Activated CD8-positive, alpha-beta memory T cell treated with anti-CD3 and anti-CD28 coated beads, Interleukin-2, amount 10 ng/mL, durations not matched to agents 7 days and 5 days (primary cell): ENCODE data around the gene F5. TPM values are rescaled to one million over a fixed set of nuclear protein-coding genes. Genes with fewer than 3 reads are reported as not detected.

Experiments
- ATAC-seq: fragments of 150-1000 bp; cut with Tn5 transposase; one replicate; pipeline ENCODE4 v1.10.0; 2021; ENCODE audit warnings: moderate library complexity
- CTCF ChIA-PET: fragments of 350-600 bp; sonication (Branson Sonifier 250); formaldehyde crosslinking; loops from one replicate; lab custom pipeline; 2021; ENCODE audit warnings: antibody characterized with exemption; lab: Charles Lee
- DNase-seq: peaks from one replicate; pipeline ENCODE4 v3.0.0-alpha.2; 2020
- H3K27ac Mint-ChIP-seq: one replicate; pipeline ENCODE4 v1.8.0; 2021; ENCODE audit warnings: mild to moderate bottlenecking, mixed read lengths
- H3K27me3 Mint-ChIP-seq: one replicate; pipeline ENCODE4 v1.8.0; 2021; ENCODE audit warnings: mixed read lengths
- H3K36me3 Mint-ChIP-seq: one replicate; pipeline ENCODE4 v1.8.0; 2021; ENCODE audit warnings: mild to moderate bottlenecking, mixed read lengths
- H3K4me1 Mint-ChIP-seq: one replicate; pipeline ENCODE4 v1.8.0; 2021; ENCODE audit warnings: mixed read lengths
- H3K4me3 Mint-ChIP-seq: one replicate; pipeline ENCODE4 v1.8.0; 2021; ENCODE audit warnings: mild to moderate bottlenecking, moderate library complexity, mixed read lengths
- H3K9me3 Mint-ChIP-seq: one replicate; pipeline ENCODE4 v1.8.0; 2022; ENCODE audit warnings: low read depth, mixed read lengths
- total RNA-seq, 2 experiments: library from RNA; stranded (reverse); gene quantifications; one replicate each; pipeline ENCODE4 v1.2.3, GENCODE V29; 2021

Gene F5
- total RNA-seq, 2 experiments from 2014 or later, result 3.1 to 14.0 TPM

DNA sequence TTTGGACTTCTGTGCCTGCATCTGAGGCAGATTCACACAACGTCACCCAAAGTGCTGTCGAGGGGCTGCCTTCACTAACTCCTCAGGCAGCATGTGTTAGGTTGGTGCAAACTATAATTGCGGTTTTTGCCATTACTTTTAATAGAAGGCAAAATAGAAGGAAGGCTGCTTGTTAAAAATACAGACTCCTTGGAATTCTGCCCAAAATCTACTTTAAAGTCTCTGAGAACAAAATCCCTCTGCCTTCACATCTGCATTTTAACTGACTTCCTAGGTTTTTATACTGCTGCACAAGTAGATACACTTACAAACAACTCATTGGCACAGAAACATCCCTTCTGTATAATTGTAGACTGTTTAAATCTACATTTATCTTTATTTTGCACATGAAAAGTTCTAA, 59.3 kb downstream of the F5 start:
- no peaks in the 10 kb centered on the region for H3K9me3 Mint-ChIP-seq
- H3K36me3 Mint-ChIP-seq, result peaks cover under 1% of the 10 kb centered on the region
- H3K27me3 Mint-ChIP-seq, result no peaks in the 10 kb centered on the region
- no peak overlapping the region for H3K27ac Mint-ChIP-seq
- ATAC-seq, result no peak
- DNase-seq, result no peak
- CTCF ChIA-PET, result no interaction called here
- H3K4me1 Mint-ChIP-seq, result peaks cover 12% of the 10 kb centered on the region
- no peak overlapping the region for H3K4me3 Mint-ChIP-seq

DNA sequence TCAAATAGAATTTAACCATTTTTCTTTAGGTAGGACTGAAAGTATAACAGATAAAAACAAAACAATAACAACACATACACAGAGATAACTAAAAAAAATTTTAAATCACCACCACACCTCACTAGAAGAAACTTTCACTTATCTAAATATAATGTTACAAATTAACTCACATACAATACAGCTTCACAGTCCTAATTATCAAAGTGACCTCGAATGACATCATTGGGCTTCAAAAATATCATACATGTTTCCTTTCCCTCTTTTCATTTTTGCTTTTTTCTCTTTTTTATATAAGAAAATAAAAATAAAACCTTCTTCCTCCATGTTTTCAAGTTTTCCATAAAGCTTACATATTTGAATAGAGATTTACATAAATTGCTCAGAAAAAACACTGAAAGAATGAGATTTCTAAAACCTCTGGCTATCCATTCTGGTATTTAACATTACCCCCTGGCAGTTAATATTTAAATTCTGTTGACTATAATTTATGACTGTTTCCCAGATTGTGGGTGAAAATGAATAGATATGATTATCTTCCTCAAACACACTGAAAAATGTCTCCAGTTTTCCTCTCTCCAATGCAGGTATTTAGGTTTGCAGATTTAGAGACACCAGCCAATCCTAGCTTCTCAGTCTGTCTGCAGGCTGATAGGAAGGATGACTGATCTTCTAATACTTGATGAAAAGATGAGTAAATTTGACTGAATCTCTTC, 60.0 kb downstream of the F5 start:
- H3K4me1 Mint-ChIP-seq, result peaks cover 12% of the 10 kb centered on the region
- no peak overlapping the region for H3K4me3 Mint-ChIP-seq
- H3K9me3 Mint-ChIP-seq, result no peaks in the 10 kb centered on the region
- H3K27me3 Mint-ChIP-seq, result no peaks in the 10 kb centered on the region
- no peak for DNase-seq
- no peak overlapping the region for H3K27ac Mint-ChIP-seq
- CTCF ChIA-PET, result no interaction called here
- no peak for ATAC-seq
- peaks cover 3% of the 10 kb centered on the region for H3K36me3 Mint-ChIP-seq

DNA sequence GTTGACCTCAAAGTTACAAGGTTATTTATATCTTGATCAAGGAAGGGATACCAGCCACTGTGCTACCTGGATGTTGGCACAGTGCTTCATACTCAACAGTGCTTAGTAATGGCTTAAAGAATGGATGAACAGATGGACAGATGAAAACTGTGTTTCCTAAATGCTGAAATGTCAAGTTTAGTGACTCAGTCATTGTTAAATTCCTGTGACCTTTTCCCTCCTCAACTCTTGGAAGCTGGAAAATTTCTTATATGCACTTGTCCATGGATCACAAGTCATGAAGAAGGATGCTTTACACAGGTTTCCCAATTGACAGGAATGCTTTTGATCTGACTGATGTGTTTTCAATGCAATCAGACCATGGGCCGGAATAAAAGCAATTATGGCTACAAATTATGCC, 60.9 kb downstream of the F5 start:
- ATAC-seq (no peak), DNase-seq (no peak)
- Mint-ChIP-seq H3K4me1 (peaks cover 12% of the 10 kb centered on the region), H3K27me3 (no peaks in the 10 kb centered on the region), H3K27ac (no peak overlapping the region), H3K36me3 (peaks cover 3% of the 10 kb centered on the region), H3K9me3 (no peaks in the 10 kb centered on the region), H3K4me3 (no peak overlapping the region)
- CTCF ChIA-PET, result no interaction called here

DNA sequence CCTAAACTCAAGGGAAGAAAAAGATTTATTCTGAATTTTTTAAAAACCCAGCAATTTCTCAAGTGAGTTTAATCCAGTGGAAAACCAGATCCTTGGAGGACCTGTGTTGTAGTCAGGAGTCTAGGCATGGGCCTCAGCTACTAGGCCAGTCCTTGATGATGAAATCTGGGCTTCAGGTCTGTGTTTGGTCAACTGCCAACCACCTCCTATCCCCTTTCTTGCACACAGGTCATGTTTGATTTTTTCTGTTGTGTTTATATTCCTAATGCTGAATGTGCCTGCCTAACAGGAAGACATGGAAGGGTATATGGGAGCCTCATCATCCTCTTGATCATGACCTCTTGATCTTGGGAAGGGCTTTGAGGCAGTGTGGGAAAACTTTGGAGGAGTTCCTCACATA, 62.4 kb downstream of the F5 start:
- Mint-ChIP-seq H3K9me3 (no peaks in the 10 kb centered on the region), H3K4me3 (no peak overlapping the region), H3K27ac (no peak overlapping the region), H3K27me3 (no peaks in the 10 kb centered on the region), H3K4me1 (peaks cover 7% of the 10 kb centered on the region), H3K36me3 (peaks cover 3% of the 10 kb centered on the region)
- no peak for ATAC-seq
- CTCF ChIA-PET, result no interaction called here
- no peak for DNase-seq

DNA sequence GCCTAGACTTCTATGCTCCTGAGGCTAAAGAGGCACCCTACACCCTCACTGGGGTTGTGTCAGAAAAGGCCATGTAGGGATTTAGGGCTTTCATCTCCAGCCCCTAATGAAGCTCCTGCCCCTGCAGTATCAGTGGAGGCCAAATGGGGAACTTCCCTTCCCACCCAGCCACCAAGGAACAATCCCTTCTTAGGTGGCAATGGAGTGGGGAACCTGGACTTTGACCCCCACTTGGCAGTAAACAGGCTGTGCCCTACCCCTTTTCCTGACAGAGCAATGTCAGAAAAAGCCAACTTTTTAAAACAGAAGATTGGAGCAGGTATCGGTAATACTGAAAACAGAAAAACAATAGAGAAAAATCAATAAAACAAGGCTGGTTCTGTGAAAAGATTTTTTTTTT, 65.1 kb downstream of the F5 start:
- H3K4me3 Mint-ChIP-seq, result no peak overlapping the region

DNA sequence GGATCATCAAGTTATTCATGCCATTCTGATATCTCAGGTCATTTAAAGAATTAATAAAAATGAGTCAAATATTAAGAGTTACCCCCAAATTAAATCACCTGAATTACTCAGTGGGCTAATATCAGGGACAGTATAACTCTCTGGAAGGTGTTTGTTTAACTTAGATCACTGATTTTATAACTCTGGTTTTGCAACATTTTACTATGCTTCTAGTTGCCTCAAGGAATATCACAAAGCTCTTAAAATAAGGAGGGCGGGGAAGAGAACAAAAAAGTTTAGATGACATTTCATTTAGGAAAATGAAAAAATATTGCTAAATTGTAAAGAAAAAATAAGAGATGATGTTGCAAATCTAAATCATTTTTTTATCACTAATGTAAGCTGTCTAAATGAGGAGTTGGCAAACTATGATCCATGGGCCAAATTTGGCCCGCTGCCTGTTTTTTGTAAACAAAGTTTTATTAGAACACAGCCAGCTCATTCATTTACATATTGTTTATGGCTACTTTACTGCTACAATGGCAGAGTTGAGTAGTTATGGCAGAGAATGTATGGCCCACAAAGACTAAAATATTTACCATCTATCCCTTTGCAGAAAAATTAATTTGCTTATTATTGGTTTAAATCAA, 68.6 kb downstream of the F5 start:
- Mint-ChIP-seq H3K36me3 (peaks cover 4% of the 10 kb centered on the region), H3K27me3 (no peaks in the 10 kb centered on the region), H3K4me1 (no peaks in the 10 kb centered on the region), H3K9me3 (no peaks in the 10 kb centered on the region), H3K27ac (no peak overlapping the region), H3K4me3 (no peak overlapping the region)
- DNase-seq (no peak), ATAC-seq (no peak)
- CTCF ChIA-PET, result no interaction called here

More for the DNA sequence above, 65.1 kb downstream of the F5 start:
- Mint-ChIP-seq H3K4me1 (no peaks in the 10 kb centered on the region), H3K27me3 (no peaks in the 10 kb centered on the region), H3K9me3 (no peaks in the 10 kb centered on the region), H3K27ac (no peak overlapping the region), H3K36me3 (peaks cover 4% of the 10 kb centered on the region)
- no peak for ATAC-seq
- no peak for DNase-seq
- CTCF ChIA-PET, result no interaction called here

DNA sequence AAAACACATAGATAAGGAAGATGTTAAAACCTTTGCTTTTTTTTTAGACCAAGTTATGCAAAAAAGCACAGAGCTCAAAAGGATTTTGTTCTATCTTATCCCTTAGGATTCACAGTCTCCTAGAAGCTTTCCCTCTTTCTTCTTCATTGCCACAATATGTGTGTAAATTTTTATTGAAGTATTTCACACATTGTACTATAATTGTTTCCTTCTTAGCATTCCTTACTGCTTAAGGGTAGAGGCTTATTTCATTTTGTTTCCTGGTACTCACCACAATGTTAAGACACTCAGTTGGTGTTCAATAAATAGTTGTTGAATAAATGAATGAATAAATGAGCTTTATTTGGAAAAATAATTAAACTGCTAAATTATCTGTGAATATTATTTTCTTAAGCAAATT, 70.6 kb downstream of the F5 start:
- DNase-seq (no peak), ATAC-seq (no peak)
- CTCF ChIA-PET, result interaction anchor here (1.4 kb wide), 1 partner anchor 31 kb away, joined by 6 read pairs; no protein-coding TSS in a partner anchor
- H3K27me3 Mint-ChIP-seq, result no peaks in the 10 kb centered on the region
- H3K9me3 Mint-ChIP-seq, result no peaks in the 10 kb centered on the region
- peaks cover 1% of the 10 kb centered on the region for H3K36me3 Mint-ChIP-seq
- H3K4me1 Mint-ChIP-seq, result peaks cover 1% of the 10 kb centered on the region
- no peak overlapping the region for H3K4me3 Mint-ChIP-seq
- no peak overlapping the region for H3K27ac Mint-ChIP-seq

DNA sequence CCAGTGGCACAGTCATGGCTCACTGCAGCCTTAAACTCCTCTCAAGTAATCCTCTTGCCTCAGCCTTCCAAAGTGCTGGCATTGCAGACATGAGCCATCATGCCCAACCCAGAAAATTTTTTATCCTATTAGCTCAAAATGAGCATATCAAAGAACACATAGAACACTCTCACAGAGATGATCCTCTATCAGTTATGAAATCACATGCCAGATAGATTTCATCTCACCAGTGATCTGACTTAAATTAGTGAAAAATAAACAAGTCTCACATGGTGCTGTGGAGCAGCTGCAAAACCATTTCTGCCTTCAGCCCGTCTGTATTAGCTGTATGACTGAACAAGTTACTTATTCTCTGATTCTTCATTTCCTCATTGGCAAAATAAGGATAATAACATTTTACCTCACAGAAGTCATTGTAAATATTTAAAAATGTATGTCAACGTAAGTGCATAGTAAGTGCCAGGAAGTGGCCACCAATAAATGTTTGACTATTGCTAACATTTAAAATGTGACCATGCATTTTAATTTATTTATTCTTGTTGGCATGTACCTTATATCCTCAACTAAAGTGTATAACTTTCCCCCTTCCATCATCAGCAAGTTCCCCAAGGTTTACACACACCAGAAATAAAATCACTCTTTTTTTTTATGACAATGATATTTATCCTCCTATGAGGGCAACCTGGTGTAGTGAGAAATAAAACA, 71.6 kb downstream of the F5 start:
- DNase-seq (no peak), ATAC-seq (no peak)
- no peaks in the 10 kb centered on the region for H3K9me3 Mint-ChIP-seq
- no peak overlapping the region for H3K4me3 Mint-ChIP-seq
- no peaks in the 10 kb centered on the region for H3K27me3 Mint-ChIP-seq
- CTCF ChIA-PET, result no interaction called here
- H3K4me1 Mint-ChIP-seq, result peaks cover 1% of the 10 kb centered on the region
- H3K36me3 Mint-ChIP-seq, result peaks cover 1% of the 10 kb centered on the region
- no peak overlapping the region for H3K27ac Mint-ChIP-seq

DNA sequence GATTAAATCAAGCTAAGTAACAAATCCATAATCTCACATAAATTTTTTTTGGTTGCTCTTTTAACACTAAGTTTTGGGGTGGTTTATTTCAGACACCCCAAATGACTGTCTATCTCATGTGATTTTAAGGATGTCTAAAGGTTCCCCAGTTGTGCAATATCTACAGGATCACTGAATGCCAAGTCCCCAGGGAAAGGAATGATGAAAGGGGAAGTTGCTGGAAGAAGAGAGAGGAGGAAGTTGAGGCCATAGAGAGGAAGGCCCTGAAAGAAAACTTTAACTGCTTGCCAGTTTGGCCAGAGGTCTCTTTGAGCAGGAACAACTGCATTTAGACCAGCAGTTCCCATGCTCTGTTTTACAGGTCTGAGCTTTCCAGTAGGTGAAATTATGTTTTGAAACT, 73.1 kb downstream of the F5 start:
- H3K4me1 Mint-ChIP-seq, result peaks cover 7% of the 10 kb centered on the region
- H3K27ac Mint-ChIP-seq, result no peak overlapping the region
- ATAC-seq (no peak), DNase-seq (no peak)
- no peaks in the 10 kb centered on the region for H3K27me3 Mint-ChIP-seq
- no peaks in the 10 kb centered on the region for H3K9me3 Mint-ChIP-seq
- CTCF ChIA-PET, result no interaction called here
- H3K36me3 Mint-ChIP-seq, result peaks cover 3% of the 10 kb centered on the region
- no peak overlapping the region for H3K4me3 Mint-ChIP-seq

DNA sequence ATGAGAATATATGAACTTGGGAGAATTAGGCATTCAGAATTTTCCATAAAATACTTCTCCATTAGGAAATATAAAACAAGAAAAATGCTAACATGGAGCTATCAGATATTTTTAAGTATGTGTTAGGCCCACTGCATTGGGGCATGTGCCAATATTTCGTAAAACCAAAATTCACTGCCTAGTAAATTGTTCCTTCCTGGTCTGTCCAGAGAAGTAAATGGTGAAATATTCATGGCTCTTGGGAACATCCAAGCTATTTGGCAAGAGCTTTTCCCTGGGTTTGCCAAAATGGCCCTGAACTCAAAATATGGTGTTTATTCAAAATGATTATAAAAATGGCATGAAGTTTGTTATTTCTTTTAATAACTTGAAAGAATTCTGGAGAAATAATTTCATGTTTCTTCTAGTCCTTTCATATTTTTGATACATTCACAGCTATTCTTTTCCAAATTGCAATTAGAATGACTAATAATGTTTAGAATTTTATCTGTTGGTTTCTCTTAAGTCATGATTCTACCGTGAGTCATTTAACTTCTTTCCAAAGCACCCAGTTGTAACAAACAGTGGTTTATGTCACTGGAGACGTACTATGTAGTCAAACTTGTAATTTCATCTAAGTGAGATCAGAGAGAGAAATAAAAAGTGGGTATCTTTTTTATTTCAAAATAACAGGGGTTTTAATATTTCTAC, 74.8 kb downstream of the F5 start:
- H3K4me1 Mint-ChIP-seq, result peaks cover 7% of the 10 kb centered on the region
- no peak overlapping the region for H3K27ac Mint-ChIP-seq
- CTCF ChIA-PET, result no interaction called here
- H3K4me3 Mint-ChIP-seq, result no peak overlapping the region
- ATAC-seq (no peak), DNase-seq (no peak)
- H3K27me3 Mint-ChIP-seq, result no peaks in the 10 kb centered on the region
- peaks cover 2% of the 10 kb centered on the region for H3K36me3 Mint-ChIP-seq
- no peaks in the 10 kb centered on the region for H3K9me3 Mint-ChIP-seq

DNA sequence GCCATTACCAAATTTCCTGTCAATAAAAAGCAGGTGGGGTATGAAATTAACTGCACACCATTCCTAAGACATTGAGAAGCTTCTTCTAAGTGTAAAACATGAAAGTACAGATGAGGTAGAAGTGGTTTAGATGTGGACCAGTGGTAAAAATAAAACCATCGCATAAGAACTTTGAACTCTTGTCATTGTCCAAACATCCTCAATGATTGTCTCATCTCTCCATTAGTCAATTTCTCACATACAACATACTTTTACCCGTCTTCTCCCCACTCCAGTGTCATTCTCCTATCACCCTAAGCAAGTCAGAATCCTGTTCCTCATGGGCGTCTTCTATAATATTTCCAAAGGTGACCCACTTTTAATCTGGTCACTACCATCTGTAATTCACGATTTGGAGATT, 76.2 kb downstream of the F5 start:
- Mint-ChIP-seq H3K4me1 (peaks cover 7% of the 10 kb centered on the region), H3K27me3 (no peaks in the 10 kb centered on the region), H3K4me3 (no peak overlapping the region), H3K9me3 (no peaks in the 10 kb centered on the region), H3K27ac (no peak overlapping the region), H3K36me3 (peaks cover 2% of the 10 kb centered on the region)
- DNase-seq, result no peak
- CTCF ChIA-PET, result no interaction called here
- ATAC-seq, result no peak

DNA sequence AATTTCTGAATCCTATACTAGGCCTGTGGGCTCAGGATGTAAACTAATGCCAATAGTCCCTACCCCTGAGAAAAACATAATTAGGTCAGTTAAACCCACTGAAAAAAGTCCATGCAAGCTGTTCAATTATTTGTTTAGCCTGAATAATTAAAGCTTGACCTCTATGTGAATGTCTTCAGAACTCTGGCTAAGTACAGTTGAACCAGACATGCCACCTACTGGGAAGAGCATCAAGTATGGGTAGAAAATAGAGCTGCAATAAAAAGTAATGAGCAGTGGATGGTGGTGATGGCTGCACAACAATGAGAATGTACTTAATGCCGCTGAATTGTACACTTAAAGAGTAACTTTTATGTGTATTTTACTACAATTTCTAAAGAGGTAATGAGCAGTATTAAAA, 76.9 kb downstream of the F5 start:
- Mint-ChIP-seq H3K27me3 (no peaks in the 10 kb centered on the region), H3K4me3 (no peak overlapping the region), H3K9me3 (no peaks in the 10 kb centered on the region), H3K36me3 (peaks cover 2% of the 10 kb centered on the region), H3K4me1 (peaks cover 7% of the 10 kb centered on the region), H3K27ac (no peak overlapping the region)
- ATAC-seq (no peak), DNase-seq (no peak)
- CTCF ChIA-PET, result interaction anchor here (1.3 kb wide), 1 partner anchor 906 kb away, joined by 4 read pairs; no protein-coding TSS in a partner anchor
